Bronchial epithelial cell (primary cell): ENCODE data around the gene SYNGR1. TPM values are rescaled to one million over a fixed set of nuclear protein-coding genes. Genes with fewer than 3 reads are reported as not detected.
"Not testable (repeated sequence)": the region's sequence is repeated elsewhere in the genome, so short reads cannot be mapped to it uniquely, and the experiment has no call there.

Experiments
- DNase-seq: peaks from one replicate; pipeline ENCODE4 v3.0.0-alpha.2; 2010; ENCODE audit warnings: low read depth
- FAIRE-seq: peaks from 2 replicates; lab custom pipeline; 2011; peaks lifted over from hg19 to GRCh38; lab: Jason Lieb, UNC
- H3K27me3 ChIP-seq: 2 replicates; pipeline ENCODE4 v1.5.1; 2011; ENCODE audit warnings: low read length; ENCODE audit not compliant: control insufficient read depth, insufficient read depth
- H3K36me3 ChIP-seq: 2 replicates; pipeline ENCODE4 v1.5.1; 2011; ENCODE audit warnings: low read length; ENCODE audit not compliant: control insufficient read depth, insufficient read depth
- H3K4me3 ChIP-seq: 2 replicates; pipeline ENCODE4 v1.5.1; 2011; ENCODE audit warnings: mild to moderate bottlenecking, low read depth, low read length, control low read depth
- CTCF ChIP-seq: IDR thresholded peaks from 2 replicates; pipeline ENCODE4 v1.5.1; 2011; ENCODE audit warnings: mild to moderate bottlenecking, moderate library complexity, low read length, control low read depth, inconsistent platforms; ENCODE audit not compliant: insufficient read depth, severe bottlenecking
- total RNA-seq: library from RNA; depleted of rRNA; stranded (reverse); fragments of >200 nt; gene quantifications from 2 replicates; pipeline ENCODE4 v1.2.1, GENCODE V29; 2014

SYNGR1 gene
- total RNA-seq, 1 donor from 2014 or later, result 0.26 TPM

- H3K36me3 ChIP-seq, result no peaks in the 10 kb centered on the region
- no peak for TF ChIP-seq CTCF
- H3K4me3 ChIP-seq, result no peak overlapping the region
- no peaks in the 10 kb centered on the region for H3K27me3 ChIP-seq
- DNase-seq (peak; percentile 28), FAIRE-seq (peak; percentile 18)
Measured at GRCh38 chr22:39408807-39409206, 59.0 kb downstream of the SYNGR1 start.

- FAIRE-seq (no peak), DNase-seq (no peak)
- no peak for TF ChIP-seq CTCF
- H3K27me3 ChIP-seq, result no peaks in the 10 kb centered on the region
- H3K36me3 ChIP-seq, result no peaks in the 10 kb centered on the region
- no peak overlapping the region for H3K4me3 ChIP-seq
Measured at GRCh38 chr22:39409516-39410029, 59.8 kb downstream of the SYNGR1 start.

GRCh38 chr22:39410264-39410663, 60.5 kb downstream of the SYNGR1 start:
- Histone ChIP-seq H3K36me3 (peaks cover 3% of the 10 kb centered on the region), H3K27me3 (no peaks in the 10 kb centered on the region), H3K4me3 (no peak overlapping the region)
- TF ChIP-seq CTCF, result no peak
- no peak for FAIRE-seq
- DNase-seq, result no peak

- H3K36me3 ChIP-seq, result peaks cover 12% of the 10 kb centered on the region
- not testable (repeated sequence) for FAIRE-seq, DNase-seq, H3K27me3 ChIP-seq, H3K4me3 ChIP-seq
Measured at GRCh38 chr22:39411828-39412365, 62.1 kb downstream of the SYNGR1 start.

- H3K4me3 ChIP-seq, DNase-seq, H3K27me3 ChIP-seq, FAIRE-seq: not testable (repeated sequence)
- peaks cover 19% of the 10 kb centered on the region for H3K36me3 ChIP-seq
Measured at GRCh38 chr22:39413204-39413603, 63.4 kb downstream of the SYNGR1 start.

- no peak for TF ChIP-seq CTCF
- H3K4me3 ChIP-seq, result no peak overlapping the region
- FAIRE-seq (no peak), DNase-seq (no peak)
- H3K36me3 ChIP-seq, result peaks cover 22% of the 10 kb centered on the region
- no peaks in the 10 kb centered on the region for H3K27me3 ChIP-seq
Measured at GRCh38 chr22:39414377-39414776, 64.6 kb downstream of the SYNGR1 start.

- no peak for TF ChIP-seq CTCF
- peak; percentile 40 for FAIRE-seq
- no peak for DNase-seq
- H3K4me3 ChIP-seq, result no peak overlapping the region
- H3K36me3 ChIP-seq, result peaks cover 24% of the 10 kb centered on the region
- H3K27me3 ChIP-seq, result no peaks in the 10 kb centered on the region
Measured at GRCh38 chr22:39414886-39415285, 65.1 kb downstream of the SYNGR1 start.
